Superior temporal gyrus (tissue), 1 donor: Measurements from ENCODE around the gene LRRC74A.
"Not testable (repeated sequence)": the region's sequence is repeated elsewhere in the genome, so short reads cannot be mapped to it uniquely, and the experiment has no call there.

Experiments
- DNase-seq: peaks from one replicate; pipeline ENCODE4 v3.0.0-alpha.2; 2016; ENCODE audit errors: extremely low spot score

LRRC74A gene

GRCh38 chr14:76884853-76885276, 58.7 kb downstream of the LRRC74A start:
- DNase-seq, result no peak

- DNase-seq, result no peak
Measured at GRCh38 chr14:76887191-76887590, 61.0 kb downstream of the LRRC74A start.

GRCh38 chr14:76891391-76891790, 65.2 kb downstream of the LRRC74A start:
- DNase-seq, result no peak

GRCh38 chr14:76894308-76894707, 68.1 kb downstream of the LRRC74A start:
- DNase-seq, result no peak

GRCh38 chr14:76898006-76898405, 71.8 kb downstream of the LRRC74A start:
- not testable (repeated sequence) for DNase-seq

GRCh38 chr14:76900682-76901081, 74.5 kb downstream of the LRRC74A start:
- DNase-seq, result no peak

GRCh38 chr14:76901171-76902055, 75.2 kb downstream of the LRRC74A start:
- no peak for DNase-seq

- DNase-seq, result no peak
Measured at GRCh38 chr14:76902591-76902990, 76.4 kb downstream of the LRRC74A start.

- DNase-seq, result no peak
Measured at GRCh38 chr14:76904100-76904739, 78.0 kb downstream of the LRRC74A start.

- DNase-seq, result no peak
Measured at GRCh38 chr14:76904740-76905569, 78.7 kb downstream of the LRRC74A start.

GRCh38 chr14:76908834-76909233, 82.6 kb downstream of the LRRC74A start:
- no peak for DNase-seq

- no peak for DNase-seq
Measured at GRCh38 chr14:76909266-76909665, 83.1 kb downstream of the LRRC74A start.

- DNase-seq, result no peak
Measured at GRCh38 chr14:76910371-76910890, 84.2 kb downstream of the LRRC74A start.

GRCh38 chr14:76911473-76911872, 85.3 kb downstream of the LRRC74A start:
- DNase-seq, result no peak

- not testable (repeated sequence) for DNase-seq
Measured at GRCh38 chr14:76914533-76915081, 88.4 kb downstream of the LRRC74A start.

GRCh38 chr14:76916040-76916715, 90.0 kb downstream of the LRRC74A start:
- DNase-seq, result no peak

- DNase-seq, result no peak
Measured at GRCh38 chr14:76917158-76917596, 91.0 kb downstream of the LRRC74A start.

GRCh38 chr14:76917745-76918255, 91.6 kb downstream of the LRRC74A start:
- DNase-seq, result no peak

GRCh38 chr14:76918256-76918781, 92.1 kb downstream of the LRRC74A start:
- peak; percentile 69 for DNase-seq

- peak; percentile 84 for DNase-seq
Measured at GRCh38 chr14:76918782-76919394, 92.7 kb downstream of the LRRC74A start.
